DMS153 treated with DMSO at 0.1 percent for 48 hours (cell line): ENCODE measurements around the gene RFXAP.

Experiments
- DNase-seq: peaks from one replicate; lab custom pipeline; 2025; ENCODE audit not compliant: unreplicated experiment; lab: John Stamatoyannopoulos, UW

Gene RFXAP

DNA sequence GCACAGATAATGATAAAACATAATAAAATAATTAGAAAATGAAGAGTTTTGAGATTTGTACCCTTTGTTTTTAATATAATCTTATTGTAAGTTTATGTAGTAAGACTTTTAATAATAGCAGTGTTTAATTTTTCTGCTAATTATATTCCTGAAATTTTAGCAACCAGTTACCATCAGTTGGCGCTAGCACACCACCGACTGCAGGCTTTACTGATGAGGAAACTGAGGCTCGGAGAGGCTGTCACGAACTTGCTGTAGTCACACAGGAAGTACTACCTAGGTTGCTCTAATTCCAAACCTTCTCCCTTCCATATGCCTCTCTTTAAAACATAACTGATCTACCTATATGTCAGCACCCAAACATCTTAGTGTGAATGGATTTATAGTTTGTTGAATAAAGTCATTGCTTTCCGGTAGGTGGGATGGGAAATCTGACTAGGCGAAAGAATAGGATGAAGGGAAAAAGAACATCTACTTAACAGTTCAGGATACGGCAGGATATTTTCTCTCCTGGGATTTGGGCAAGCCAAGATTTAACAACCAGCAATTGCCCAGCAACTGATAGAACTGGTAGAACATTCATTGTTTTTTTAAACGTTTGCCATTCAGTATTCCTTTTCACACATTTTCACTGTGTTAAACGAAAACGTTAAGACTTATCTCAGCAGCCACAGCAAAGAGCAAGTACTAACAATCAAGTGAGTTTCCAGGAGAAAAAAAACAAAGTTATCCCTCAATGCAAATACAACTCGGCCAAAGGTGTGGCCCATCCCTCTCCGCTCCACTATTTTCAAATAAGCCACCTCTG lies 822 bp upstream of the RFXAP start:
- no peak for DNase-seq

DNA sequence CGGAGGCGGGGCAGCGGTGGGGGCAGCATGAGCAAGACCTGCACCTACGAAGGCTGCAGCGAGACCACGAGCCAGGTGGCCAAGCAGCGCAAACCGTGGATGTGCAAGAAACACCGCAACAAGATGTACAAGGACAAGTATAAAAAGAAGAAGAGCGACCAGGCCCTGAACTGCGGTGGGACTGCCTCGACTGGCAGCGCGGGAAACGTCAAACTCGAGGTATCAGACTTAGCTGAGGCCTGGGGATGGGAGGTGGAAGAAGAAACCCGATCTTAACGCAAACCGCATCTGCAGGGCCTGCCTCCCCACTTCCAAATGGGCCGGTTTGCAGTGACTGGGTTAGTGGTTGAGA lies 693 bp downstream of the RFXAP start:
- DNase-seq = no peak

DNA sequence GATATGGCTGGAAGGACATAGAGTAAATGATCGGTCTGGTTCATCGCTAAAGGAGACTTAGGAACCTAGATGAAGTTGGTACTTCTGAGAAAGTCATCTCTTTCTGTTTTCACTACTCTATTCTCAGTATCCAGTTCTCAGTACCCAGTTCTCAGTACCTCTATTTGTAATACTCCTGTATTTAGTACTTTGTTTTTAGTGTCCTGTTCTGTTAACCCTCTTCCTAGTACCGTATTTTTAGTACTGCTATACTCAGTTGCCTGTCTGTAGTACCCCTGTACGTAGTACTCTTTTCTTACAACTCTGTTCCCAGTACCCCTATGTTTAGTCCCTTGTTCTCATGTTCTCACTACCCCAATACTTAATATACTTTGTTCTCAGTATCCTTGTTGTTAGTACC lies 1.2 kb downstream of the RFXAP start:
- DNase-seq = no peak

DNA sequence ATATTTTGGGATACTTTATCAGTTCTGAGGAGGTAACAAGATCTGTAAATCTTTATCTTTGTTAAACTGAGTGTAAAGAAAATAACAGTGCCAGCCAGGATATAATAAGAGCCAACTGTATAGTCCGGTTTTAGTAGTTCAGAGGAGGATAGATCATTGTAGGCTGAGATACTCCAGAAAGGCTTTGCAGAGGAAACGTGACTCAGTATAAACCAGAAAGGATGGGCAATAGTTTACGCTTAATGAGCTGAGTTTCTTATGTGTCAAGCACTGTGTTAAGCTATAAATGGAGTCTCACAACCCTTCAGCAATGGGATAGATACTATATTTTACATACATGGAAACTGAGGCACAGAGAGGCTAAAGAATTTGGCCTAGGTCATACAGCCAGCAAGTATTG lies 3.8 kb downstream of the RFXAP start:
- no peak for DNase-seq

DNA sequence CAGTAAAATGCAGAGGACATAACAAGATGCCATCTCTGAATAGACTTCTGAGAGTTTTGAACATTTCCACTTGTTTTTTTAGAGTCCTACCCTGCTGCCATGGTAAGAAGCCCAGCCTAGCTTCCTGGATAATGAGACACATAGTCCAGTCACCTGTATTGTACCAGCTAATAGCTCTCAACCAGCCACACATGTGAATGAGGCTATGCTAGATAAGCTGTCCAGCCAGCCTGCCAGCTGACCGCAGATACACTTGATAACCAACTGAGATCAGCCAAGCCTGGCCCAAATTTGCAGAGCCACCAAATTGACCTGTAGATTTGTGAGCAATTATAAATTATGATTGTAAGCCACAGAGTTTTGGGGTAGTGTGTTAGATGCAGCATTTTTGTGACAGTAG lies 10.7 kb downstream of the RFXAP start:
- DNase-seq = no peak

DNA sequence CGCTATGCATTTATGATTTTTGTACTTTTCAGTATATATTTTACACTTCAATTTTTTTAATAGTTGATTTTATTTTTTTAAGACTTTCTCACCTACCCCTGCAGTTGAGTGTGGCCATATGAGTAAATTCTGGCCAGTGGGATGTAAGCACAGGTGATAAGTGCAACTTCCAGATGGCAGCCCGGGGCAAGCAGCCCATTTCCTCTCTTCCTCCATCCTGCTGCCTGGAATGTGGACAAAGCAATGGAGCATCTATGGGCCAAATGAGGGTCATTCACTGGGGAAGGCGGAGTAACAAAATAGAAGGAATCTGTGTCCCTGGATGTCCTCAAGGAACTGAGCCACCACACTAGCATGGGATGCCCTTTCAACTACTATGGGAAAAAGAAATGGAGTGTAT lies 12.3 kb downstream of the RFXAP start:
- no peak for DNase-seq

DNA sequence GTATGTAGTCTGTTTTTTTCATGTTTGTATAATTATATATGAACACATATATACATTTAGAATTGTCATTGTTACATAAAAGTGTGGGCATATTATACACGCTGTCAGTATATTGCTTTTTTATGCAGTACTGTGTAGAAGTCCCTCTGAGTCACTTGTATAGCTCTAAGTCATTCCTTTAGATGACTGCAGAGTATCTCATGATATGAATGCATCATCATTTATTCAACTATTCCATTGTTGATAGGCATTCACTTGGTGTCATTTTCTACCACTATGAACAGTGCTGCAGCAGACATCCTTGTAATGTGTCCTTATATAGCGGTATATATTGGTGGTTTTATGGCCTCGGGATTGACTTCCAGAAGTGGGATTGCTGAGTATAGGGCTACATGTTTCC lies 15.3 kb downstream of the RFXAP start:
- no peak for DNase-seq

DNA sequence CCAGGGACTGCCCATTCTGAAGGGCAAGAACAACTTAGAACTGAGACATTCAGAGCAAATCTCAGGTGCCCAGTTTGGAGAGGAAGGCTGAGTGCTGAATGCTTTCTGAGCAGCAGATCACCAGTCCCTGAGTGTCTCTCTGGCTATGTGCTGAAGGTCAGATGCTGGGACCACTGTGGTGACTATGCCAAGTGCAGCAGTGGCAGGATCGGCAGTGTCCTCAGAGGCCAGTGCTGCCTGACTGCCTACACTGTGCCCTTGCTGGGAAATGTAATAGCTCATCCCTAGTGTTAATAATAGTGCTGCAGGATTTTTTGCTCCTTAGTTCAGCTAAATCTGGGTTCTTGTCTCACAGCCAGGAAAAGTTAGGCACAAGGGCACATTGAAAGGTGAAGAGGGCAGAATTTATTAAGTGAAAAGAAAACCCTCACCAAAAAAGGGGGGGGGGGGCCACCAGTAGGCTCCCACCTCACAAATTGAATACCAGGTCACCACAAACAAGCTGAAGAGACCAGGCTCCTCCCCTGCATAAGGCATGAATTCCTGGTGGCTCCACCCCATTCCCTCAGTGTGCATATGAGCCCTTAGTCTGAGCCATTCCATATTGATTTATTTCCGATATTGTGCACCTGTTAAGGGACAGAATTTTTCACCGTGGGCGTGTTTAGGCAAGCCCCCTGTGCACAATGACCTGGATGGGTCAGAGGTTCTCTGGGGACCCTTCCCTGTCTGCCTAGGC lies 18.5 kb downstream of the RFXAP start:
- DNase-seq = no peak

DNA sequence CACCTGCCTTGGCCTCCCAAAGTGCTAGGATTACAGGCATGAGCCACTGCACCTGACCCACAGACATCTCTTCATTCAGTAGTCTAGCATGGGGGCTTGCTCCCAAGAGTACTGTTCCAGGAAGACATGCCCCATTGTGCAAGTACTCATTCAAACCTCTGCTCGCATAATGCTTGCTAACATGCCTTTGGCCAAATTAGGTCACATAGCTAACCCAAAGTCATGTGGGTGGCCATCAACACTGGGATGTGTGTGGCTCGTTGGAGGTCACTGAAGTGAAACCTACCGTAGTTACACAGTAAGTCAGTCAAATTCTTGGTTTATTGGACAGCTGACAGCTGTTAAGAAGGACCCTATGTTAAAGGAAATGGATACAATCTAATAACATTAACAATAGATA lies 20.3 kb downstream of the RFXAP start:
- no peak for DNase-seq

DNA sequence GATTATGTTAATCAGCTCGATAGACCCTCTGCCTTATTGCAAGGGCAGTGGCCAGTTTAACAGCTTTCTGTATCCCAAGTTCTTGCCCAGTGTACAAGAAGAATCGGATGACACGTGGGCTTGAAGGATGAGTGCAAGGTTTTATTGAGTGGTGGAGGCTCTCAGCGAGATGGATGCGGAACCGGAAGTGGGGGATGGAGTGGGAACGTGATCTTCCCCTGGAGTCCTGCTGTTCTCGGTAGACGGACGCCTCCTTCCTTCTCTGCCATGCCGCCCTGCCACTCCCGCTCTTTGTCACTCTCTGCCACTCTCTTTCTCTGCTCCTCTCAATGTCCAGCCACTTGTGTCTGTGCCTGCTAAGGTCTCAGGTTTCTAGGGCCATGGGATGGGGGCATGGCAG lies 21.0 kb downstream of the RFXAP start:
- peak; percentile 24 for DNase-seq

DNA sequence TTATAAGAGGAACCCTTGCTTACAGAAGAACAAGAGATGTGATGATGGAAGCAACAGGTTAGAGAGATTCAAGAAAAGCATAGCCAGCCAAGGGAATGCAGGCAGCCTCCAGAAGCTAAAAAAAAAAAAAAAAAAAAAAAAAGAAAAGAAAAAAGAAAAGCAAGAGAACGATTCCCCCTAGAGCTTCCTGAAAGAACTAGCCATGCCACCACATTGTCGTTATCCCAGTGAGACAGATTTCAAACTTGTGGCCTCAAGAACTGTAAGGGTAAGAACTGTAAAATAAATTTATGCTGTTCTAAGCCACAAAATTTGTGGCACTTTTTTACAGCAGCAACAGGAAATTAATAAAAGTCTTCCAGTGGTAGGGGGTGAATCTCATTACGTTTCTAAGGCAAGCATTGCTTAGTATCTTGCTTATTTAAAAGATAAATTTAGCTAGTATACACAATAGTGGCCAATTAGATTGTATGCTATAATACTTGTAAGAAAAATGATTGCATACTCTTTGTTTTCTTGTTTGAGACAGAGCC lies 21.8 kb downstream of the RFXAP start:
- DNase-seq = no peak

DNA sequence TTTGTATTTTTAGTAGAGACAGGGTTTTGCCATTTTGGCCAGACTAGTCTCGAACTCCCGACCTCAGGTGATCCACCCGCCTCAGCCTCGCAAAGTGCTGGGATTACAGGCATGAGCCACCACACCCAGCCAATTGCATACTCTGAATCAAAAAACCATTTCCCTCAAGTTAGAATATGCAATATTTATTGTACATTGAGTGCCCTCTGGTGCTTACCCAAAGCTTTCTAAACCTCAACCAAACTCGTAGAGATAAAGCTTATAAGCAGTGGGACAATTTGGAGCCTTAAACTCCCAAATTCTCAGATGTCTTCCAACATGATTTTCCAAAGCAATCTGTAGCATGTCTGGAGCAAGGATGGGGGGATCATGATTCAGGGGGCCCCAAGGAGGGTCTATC lies 22.4 kb downstream of the RFXAP start:
- no peak for DNase-seq

DNA sequence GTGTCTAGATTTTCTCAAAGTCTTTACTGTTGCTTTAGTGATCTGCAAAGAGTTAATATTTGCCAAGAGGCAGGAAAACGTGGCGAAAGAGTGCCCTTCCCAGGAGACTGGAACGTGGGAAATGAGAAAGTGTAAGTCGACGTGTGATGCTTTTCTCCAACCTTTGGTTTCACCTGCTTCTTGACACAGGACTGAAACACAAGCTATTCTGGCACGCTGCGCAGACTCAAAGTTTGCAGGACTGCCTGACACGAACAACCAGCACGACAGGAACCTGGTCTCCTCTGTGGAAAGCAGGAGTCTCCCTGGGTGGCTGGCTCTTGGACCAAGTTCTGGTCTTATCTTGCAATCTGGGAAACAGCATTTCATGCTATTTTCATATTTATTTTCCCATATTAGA lies 28.6 kb downstream of the RFXAP start:
- DNase-seq = no peak

DNA sequence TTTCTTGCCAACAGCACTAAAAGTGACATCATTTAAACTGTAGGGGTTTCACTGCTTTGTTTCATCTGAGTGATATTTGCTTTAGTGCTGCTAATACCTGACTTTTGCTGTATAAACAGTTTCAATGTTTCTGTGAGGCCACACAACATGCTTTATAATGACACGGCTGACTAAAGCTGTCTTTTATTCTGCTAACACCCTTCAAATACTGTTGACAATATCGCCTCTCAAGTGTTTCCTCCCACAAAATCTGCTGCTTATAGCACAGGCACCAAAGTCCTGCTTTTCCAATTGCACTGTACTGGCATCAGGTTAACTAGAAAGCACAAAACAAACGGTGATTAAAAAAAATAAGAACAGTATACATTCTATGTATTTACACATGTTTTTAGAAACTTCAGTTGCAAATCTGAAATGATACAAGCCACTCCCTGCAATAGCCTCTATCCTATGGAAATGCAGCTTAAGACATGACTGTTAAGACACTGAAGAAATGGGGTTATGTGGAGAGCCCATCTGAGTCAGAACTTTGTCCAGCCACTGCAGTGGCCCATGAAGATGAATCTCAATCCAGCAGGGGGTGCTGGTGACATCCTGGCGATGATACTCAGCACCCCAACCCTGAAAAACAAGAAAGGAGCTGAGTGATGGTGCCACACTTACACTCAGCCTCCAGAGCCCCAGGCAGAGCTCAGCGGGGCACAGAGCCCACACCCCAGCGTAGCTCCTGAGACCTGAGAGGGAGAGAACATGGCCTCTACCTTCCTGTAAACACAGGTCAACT lies 29.4 kb downstream of the RFXAP start:
- peak; percentile 75 for DNase-seq

DNA sequence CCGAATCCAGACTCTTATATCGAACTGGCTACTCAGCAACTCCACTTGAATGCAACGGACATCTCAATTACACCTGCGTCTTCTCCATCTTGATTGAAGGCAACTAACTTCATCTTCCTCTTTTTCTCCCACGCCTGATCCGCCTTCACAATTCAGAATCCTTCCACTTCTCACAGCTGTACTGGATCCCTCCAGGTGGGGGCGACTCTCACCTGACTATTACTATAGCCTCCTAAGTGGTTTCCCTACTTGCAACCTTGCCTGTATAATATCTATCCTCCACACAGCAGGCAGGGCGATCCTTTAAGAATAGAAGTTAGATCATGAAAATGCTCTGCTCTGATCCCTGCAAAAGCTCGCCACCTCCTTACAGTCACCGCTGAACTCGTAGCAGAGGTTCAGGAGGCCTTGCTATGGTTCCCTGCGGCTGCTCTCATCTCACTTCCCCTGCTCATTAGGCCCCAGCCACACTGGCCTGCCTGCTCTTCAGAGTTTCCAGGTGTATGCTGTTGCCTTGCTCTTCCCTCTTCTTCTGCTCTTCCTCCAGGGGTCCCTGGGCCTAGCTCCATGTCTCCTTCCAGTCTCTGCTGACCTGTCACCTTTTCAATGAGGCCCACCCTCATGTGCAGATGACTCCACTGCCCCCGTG lies 31.9 kb downstream of the RFXAP start:
- no peak for DNase-seq

DNA sequence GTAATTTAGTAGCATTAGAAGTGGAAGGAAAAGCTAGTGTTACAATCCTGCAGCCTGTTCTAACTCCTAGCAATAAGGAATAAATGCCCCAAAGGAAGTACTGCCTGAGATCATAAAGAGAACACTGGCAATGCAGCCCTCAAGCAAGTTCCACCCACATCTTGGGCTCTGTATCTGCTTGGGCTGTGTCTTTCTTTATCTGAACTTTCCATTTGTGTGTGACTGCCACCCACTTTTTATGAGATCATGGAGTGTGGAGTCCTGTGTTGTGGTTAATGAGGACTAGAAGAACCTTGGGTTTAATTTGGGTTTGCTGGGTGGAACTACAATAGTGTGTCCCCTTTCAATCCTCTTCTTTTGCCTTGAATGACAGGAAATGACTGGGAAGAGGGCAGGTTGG lies 38.2 kb downstream of the RFXAP start:
- no peak for DNase-seq

DNA sequence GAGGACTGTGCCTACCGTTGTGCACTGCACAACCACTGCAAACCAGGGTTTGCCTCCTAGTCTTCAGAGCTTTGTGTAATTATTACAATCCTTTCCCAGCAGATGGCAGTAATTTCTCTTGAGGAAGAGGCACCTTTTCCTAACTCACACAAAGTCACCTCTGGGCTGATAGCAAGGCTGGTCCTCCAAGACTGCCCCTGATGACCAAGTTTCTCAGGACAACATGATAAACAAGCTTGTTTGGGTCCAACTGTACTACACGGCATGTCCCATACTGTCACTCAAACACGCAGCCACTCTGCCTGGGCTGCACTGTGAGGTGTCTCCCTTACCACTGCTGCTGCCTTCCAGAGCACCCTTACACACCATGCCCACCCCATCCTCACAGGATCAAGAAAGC lies 39.3 kb downstream of the RFXAP start:
- DNase-seq = peak; percentile 68

DNA sequence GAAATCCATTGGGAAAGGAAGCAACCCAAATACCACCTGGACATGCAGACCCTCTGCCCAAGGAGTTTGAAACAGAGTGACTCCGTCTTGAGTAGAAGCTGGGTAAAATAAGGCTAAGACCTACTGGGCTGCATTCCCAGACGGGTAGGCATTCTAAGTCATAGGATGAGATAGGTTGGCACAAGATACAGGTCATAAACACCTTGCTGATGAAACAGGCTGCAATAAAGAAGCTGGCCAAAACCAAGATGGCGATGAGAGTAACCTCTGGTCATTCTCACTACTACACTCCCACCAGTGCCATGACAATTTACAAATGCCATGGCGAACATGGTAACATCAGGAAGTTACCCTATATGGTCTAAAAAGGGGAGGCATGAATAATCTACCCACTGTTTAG lies 40.2 kb downstream of the RFXAP start:
- no peak for DNase-seq

DNA sequence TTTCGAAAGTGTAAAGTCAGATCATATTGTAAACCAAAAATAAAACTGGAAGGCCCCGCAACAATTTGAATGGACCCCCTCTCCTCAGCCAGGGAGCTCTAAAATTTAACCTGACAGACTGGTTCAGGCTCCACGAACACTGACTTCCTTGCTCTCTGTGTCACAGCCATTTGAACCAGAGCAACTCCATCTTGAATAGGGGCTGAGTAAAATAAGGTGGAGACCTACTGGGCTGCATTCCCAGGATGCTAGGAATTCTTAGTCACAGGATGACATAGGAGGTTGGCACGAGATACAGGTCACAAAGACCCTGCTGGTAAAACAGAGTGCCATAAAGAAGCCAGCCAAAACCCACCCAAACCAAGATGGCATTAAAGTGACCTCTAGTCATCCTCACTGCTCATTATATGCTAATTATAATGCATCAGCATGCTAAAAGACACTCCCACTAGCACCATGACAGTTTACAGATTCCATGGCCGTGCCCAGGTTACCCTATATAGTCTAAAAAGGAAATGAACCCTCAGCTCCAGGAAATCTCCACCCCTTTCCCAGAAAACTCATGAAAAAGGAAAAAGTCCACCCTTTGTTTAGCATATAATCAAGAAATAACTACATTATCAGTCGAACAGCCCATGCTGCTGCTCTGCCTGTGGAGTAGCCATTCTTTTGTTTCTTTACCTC lies 43.1 kb downstream of the RFXAP start:
- no peak for DNase-seq

DNA sequence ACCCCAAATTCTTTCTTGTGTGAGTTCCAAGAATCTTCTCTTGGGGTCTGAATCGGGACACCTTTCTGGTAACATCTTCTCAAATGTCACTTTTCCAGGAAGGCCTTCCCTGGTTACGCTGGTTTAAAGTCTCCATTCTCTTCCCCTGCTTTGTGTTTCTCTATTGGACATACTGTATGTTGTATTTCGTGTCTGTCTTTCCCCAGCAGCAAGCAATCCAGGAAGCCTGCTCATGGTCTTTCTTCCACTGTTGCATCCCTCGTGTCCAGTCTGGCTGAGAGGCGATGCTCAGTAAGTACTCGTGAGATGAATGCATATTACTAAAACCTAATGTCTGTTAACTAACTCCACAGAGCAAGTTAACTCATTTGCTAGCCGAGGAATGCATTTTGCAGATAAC lies 43.7 kb downstream of the RFXAP start:
- no peak for DNase-seq

DNA sequence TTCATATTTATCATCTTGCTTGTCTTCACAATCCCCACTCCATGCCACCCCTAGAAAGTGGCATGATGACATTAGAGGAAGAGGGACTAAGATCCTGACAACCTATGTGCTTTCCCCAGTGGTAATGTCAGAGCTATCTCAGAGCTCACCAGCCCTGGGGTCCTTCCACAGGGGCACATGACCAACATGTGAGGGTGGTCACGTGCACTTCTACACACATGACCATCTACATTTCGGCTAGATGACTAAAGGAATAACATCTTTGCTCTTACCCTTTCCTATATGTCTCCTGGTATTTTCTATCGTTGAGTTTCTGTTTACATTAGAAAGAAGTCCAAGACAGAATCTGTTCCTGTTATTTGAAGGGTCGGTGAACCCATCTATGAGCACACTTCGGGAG lies 46.2 kb downstream of the RFXAP start:
- DNase-seq = no peak
